ENCODE data around the gene SLC13A5. TPM values are rescaled to one million over a fixed set of nuclear protein-coding genes. Genes with fewer than 3 reads are reported as not detected.

Gene SLC13A5
- total RNA-seq, 1 experiment from 2014 or later: 0.07 TPM

DNA sequence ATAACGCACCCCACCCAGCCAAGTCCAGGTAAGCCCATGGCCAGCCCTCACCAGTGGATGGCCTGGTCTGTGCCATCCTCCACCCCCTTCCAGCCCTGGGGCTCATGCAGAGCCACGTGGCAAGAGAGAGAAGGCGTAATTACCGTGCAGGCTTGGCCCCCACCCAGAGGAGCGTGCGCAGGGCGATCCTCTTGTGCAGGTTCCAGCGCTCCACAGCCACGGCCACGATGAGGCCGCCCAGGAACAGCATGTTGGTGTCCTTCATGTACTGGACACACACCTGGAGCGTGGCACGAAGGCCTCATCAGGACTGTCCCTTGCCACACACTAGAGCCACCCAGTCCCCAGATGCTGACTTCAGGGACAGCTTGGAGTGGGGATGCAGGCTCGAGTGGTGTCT, 6.7 kb downstream of the SLC13A5 start:
- no peak overlapping the region for H3K9ac ChIP-seq (ENCODE audit: low read length)
- ChIA-PET POLR2A (no interaction called here), CTCF (no interaction called here), RAD21 (ENCODE audit: low non-redundant PET in 1 of 2, low total read pairs in 2 of 2, uncharacterized antibody in 2 of 2, unreplicated experiment in 2 of 2) (no interaction called here)
- intact Hi-C loops (cut with micrococcal nuclease): no loop called here
- no TSS peak for BruUV-seq (replicated peaks)
- ATAC-seq (no peak), DNase-seq (ENCODE audit: low read depth, low spot score) (no peak)
- H3K9me3 ChIP-seq (ENCODE audit: control insufficient read depth in 1 of 2, insufficient read depth in 1 of 2, low read depth in 1 of 2, low read length in 2 of 2): no peaks in the 10 kb centered on the region
- H3K36me3 ChIP-seq (ENCODE audit: control insufficient read depth in 1 of 2, insufficient read depth in 2 of 2, low read length in 2 of 2): no peaks in the 10 kb centered on the region
- no peaks in the 10 kb centered on the region for H3K4me1 ChIP-seq (ENCODE audit: control insufficient read depth in 1 of 2, insufficient read depth in 2 of 2, low read length in 2 of 2)
- no peaks in the 10 kb centered on the region for H3K9me2 ChIP-seq (ENCODE audit: insufficient read depth)
- H3K4me3 ChIP-seq (replicated peaks in 1 of 2; ENCODE audit: low read depth in 1 of 2, low read length in 2 of 2): no peak overlapping the region
- TF ChIP-seq EZH2phosphoT487 (IDR thresholded peaks at IDR 0.05; ENCODE audit: borderline replicate concordance): no peak
- TF ChIP-seq, protein P1, sequence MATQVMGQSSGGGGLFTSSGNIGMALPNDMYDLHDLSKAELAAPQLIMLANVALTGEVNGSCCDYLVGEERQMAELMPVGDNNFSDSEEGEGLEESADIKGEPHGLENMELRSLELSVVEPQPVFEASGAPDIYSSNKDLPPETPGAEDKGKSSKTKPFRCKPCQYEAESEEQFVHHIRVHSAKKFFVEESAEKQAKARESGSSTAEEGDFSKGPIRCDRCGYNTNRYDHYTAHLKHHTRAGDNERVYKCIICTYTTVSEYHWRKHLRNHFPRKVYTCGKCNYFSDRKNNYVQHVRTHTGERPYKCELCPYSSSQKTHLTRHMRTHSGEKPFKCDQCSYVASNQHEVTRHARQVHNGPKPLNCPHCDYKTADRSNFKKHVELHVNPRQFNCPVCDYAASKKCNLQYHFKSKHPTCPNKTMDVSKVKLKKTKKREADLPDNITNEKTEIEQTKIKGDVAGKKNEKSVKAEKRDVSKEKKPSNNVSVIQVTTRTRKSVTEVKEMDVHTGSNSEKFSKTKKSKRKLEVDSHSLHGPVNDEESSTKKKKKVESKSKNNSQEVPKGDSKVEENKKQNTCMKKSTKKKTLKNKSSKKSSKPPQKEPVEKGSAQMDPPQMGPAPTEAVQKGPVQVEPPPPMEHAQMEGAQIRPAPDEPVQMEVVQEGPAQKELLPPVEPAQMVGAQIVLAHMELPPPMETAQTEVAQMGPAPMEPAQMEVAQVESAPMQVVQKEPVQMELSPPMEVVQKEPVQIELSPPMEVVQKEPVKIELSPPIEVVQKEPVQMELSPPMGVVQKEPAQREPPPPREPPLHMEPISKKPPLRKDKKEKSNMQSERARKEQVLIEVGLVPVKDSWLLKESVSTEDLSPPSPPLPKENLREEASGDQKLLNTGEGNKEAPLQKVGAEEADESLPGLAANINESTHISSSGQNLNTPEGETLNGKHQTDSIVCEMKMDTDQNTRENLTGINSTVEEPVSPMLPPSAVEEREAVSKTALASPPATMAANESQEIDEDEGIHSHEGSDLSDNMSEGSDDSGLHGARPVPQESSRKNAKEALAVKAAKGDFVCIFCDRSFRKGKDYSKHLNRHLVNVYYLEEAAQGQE (IDR thresholded peaks at IDR 0.05; ENCODE audit: low read depth): no peak
- TF ChIP-seq, protein P2, sequence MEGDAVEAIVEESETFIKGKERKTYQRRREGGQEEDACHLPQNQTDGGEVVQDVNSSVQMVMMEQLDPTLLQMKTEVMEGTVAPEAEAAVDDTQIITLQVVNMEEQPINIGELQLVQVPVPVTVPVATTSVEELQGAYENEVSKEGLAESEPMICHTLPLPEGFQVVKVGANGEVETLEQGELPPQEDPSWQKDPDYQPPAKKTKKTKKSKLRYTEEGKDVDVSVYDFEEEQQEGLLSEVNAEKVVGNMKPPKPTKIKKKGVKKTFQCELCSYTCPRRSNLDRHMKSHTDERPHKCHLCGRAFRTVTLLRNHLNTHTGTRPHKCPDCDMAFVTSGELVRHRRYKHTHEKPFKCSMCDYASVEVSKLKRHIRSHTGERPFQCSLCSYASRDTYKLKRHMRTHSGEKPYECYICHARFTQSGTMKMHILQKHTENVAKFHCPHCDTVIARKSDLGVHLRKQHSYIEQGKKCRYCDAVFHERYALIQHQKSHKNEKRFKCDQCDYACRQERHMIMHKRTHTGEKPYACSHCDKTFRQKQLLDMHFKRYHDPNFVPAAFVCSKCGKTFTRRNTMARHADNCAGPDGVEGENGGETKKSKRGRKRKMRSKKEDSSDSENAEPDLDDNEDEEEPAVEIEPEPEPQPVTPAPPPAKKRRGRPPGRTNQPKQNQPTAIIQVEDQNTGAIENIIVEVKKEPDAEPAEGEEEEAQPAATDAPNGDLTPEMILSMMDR (IDR thresholded peaks at IDR 0.05 in 2 of 3, conservative IDR thresholded peaks at IDR 0.05 in 1 of 3; ENCODE audit: borderline replicate concordance in 1 of 3, insufficient read depth in 1 of 3, low read depth in 2 of 3, low read length in 2 of 3): no peak
- no peak for TF ChIP-seq SP1 (IDR thresholded peaks at IDR 0.05; ENCODE audit: low read depth)
- H3K79me2 ChIP-seq (ENCODE audit: insufficient read depth, low read length): no peaks in the 10 kb centered on the region
- H4K20me1 ChIP-seq (ENCODE audit: insufficient read depth): no peaks in the 10 kb centered on the region
- no peak overlapping the region for H3K4me2 ChIP-seq (ENCODE audit: low read length)
- H2AFZ ChIP-seq (ENCODE audit: low read depth, low read length, poor library complexity, severe bottlenecking): no peak overlapping the region
- no peak overlapping the region for H3K27ac ChIP-seq (ENCODE audit: low read depth, low read length)
- no peaks in the 10 kb centered on the region for H3K27me3 ChIP-seq (ENCODE audit: insufficient read depth, low read length)
